ENCODE results near the gene CTBP2. TPM values are rescaled to one million over a fixed set of nuclear protein-coding genes. Genes with fewer than 3 reads are reported as not detected.

Gene CTBP2
- total RNA-seq, 1 experiment from 2014 or later: 212 TPM

DNA sequence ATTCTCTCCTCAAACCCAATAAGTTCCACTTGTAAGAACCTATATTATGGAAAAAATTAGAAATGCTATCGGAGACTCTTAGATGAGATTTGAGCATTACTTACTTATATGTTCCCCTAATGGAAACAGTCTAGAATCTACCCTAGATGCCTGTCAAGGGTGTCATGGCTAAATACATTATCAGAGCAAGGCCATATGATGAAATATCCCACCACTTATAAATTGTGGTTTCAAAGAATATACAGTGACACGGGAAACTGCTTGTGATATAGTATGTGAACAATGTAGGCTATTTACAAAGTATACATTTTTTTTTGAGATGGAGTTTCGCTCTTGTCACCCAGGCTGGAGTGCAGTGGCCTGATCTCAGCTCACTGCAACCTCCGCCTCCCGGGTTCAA, 46.3 kb upstream of the CTBP2 start:
- Mint-ChIP-seq H3K27me3 (ENCODE audit: low read depth) (no peaks in the 10 kb centered on the region; the same call in 1 of the 2 replicates), H3K27ac (no peak overlapping the region), H3K4me3 (no peak overlapping the region), H3K9me3 (no peaks in the 10 kb centered on the region), H3K36me3 (ENCODE audit: insufficient read depth in 1 of 3, low read depth in 3 of 3) (no peaks in the 10 kb centered on the region), H3K4me1 (no peaks in the 10 kb centered on the region; a peak in 1 of 4 replicates)
- TF ChIP-seq, protein P1, sequence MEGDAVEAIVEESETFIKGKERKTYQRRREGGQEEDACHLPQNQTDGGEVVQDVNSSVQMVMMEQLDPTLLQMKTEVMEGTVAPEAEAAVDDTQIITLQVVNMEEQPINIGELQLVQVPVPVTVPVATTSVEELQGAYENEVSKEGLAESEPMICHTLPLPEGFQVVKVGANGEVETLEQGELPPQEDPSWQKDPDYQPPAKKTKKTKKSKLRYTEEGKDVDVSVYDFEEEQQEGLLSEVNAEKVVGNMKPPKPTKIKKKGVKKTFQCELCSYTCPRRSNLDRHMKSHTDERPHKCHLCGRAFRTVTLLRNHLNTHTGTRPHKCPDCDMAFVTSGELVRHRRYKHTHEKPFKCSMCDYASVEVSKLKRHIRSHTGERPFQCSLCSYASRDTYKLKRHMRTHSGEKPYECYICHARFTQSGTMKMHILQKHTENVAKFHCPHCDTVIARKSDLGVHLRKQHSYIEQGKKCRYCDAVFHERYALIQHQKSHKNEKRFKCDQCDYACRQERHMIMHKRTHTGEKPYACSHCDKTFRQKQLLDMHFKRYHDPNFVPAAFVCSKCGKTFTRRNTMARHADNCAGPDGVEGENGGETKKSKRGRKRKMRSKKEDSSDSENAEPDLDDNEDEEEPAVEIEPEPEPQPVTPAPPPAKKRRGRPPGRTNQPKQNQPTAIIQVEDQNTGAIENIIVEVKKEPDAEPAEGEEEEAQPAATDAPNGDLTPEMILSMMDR (conservative IDR thresholded peaks at IDR 0.05): no peak
- Histone ChIP-seq H2BK12ac (ENCODE audit: insufficient read length, low read depth, low read length) (no peak overlapping the region), H2BK5ac (ENCODE audit: insufficient read length, low read length) (no peak overlapping the region), H3K4me2 (ENCODE audit: insufficient read depth, insufficient read length, low read length) (no peak overlapping the region), H3K79me1 (ENCODE audit: insufficient read depth, low read depth, low read length, poor library complexity, severe bottlenecking) (no peaks in the 10 kb centered on the region), H3K27ac (ENCODE audit: insufficient read length, low read depth, low read length) (no peak overlapping the region), H3K4me1 (ENCODE audit: insufficient read depth, low read length) (no peaks in the 10 kb centered on the region), H4K5ac (ENCODE audit: insufficient read length, low read depth, low read length) (no peak overlapping the region), H4K20me1 (ENCODE audit: control insufficient read depth, insufficient read depth, insufficient read length) (no peaks in the 10 kb centered on the region), H2AK5ac (ENCODE audit: insufficient read length, low read length) (no peak overlapping the region), H3T11ph (ENCODE audit: low read length) (no peak overlapping the region), H2AFZ (ENCODE audit: low read length) (no peak overlapping the region), H3K79me2 (ENCODE audit: insufficient read depth, low read length) (no peaks in the 10 kb centered on the region), H4K91ac (ENCODE audit: insufficient read length, low read depth, low read length) (no peak overlapping the region), H3K18ac (ENCODE audit: insufficient read length, low read depth, low read length) (no peak overlapping the region), H3K27me3 (ENCODE audit: insufficient read depth, low read length) (no peaks in the 10 kb centered on the region), H3K23me2 (ENCODE audit: insufficient read length, low read depth, low read length, poor library complexity, severe bottlenecking) (no peaks in the 10 kb centered on the region), H2BK15ac (ENCODE audit: low read depth, low read length) (no peak overlapping the region), H3K56ac (ENCODE audit: insufficient read length, low read depth, low read length) (no peak overlapping the region), H3K4ac (ENCODE audit: low read depth, low read length) (no peak overlapping the region), H3K23ac (ENCODE audit: insufficient read length, low read depth, low read length) (no peak overlapping the region), H3K9me3 (ENCODE audit: control insufficient read depth, low read depth, low read length) (no peaks in the 10 kb centered on the region), H2BK20ac (ENCODE audit: low read depth, low read length, poor library complexity, severe bottlenecking) (no peak overlapping the region), H2BK120ac (ENCODE audit: low read depth, low read length, poor library complexity, severe bottlenecking) (no peak overlapping the region), H4K8ac (replicated peaks; ENCODE audit: insufficient read length, low read depth, low read length) (no peak overlapping the region), H3K9ac (ENCODE audit: extremely low read depth, insufficient read length, low read length) (no peak overlapping the region), H3K14ac (ENCODE audit: insufficient read depth, low read length) (no peak overlapping the region)
- no CpG with 5 or more reads among the region's 5 CpGs for WGBS (ENCODE audit: extremely low coverage, insufficient read length, low lambda C conversion rate)
- DNase-seq: no peak
